HEK293 (cell line): Measurements from ENCODE around the gene SPECC1L.

Experiments
- CTCF ChIA-PET: fragments of 350-600 bp; formaldehyde crosslinking; extraction: SDS; loops from one replicate; lab custom pipeline; 2021; ENCODE audit warnings: antibody characterized with exemption; lab: Yijun Ruan, JAX
- POLR2A ChIA-PET: fragments of 300-600 bp; formaldehyde crosslinking; extraction: SDS; loops from one replicate; lab custom pipeline; 2020; ENCODE audit warnings: antibody characterized with exemption, inconsistent platforms; lab: Yijun Ruan, JAX
- H3K27ac ChIP-seq: fragments of 200-500 bp; sonication (Bioruptor generic); 2 replicates; pipeline ENCODE4 v1.5.1; 2014; ENCODE audit warnings: low read depth, low read length, control low read depth, inconsistent platforms; ENCODE audit errors: extremely low read depth
- H3K36me3 ChIP-seq, 2 experiments: fragments of 200-500 bp in 1 of 2; sonication (Bioruptor generic) in 1 of 2; 1 replicate in 1 of 2; 2 replicates in 1 of 2; pipeline ENCODE4 v1.5.1; 2014 to 2017; ENCODE audit warnings: inconsistent platforms in 2 of 2, low read length in 2 of 2; ENCODE audit not compliant: control insufficient read depth in 2 of 2, insufficient read depth in 1 of 2
- H3K4me1 ChIP-seq: fragments of 200-500 bp; sonication (Bioruptor generic); 2 replicates; pipeline ENCODE4 v1.5.1; 2014; ENCODE audit warnings: mild to moderate bottlenecking, low read length, inconsistent platforms; ENCODE audit not compliant: control insufficient read depth, insufficient read depth
- H3K4me3 ChIP-seq: 2 replicates; pipeline ENCODE4 v1.5.1; 2011; ENCODE audit warnings: low read depth, mild to moderate bottlenecking, control low read depth, low read length, moderate library complexity
- H3K9me3 ChIP-seq: fragments of 200-500 bp; sonication (Bioruptor generic); 2 replicates; pipeline ENCODE4 v1.5.1; 2014; ENCODE audit warnings: low read depth, low read length, inconsistent platforms; ENCODE audit not compliant: control insufficient read depth, insufficient read depth
- GLI2 ChIP-seq: fragments of 450-650 bp; formaldehyde crosslinking; IDR thresholded peaks from 2 replicates; pipeline ENCODE4; 2017; ENCODE audit warnings: missing biosample characterization, missing genetic modification characterization, low read depth, borderline replicate concordance
- KLF1 ChIP-seq: fragments of 450-650 bp; formaldehyde crosslinking; IDR thresholded peaks from 2 replicates; pipeline ENCODE4 v1.5.1; 2016; ENCODE audit warnings: missing biosample characterization, missing genetic modification characterization
- PBX3 ChIP-seq: sonication (generic); formaldehyde crosslinking; IDR thresholded peaks from 2 replicates; pipeline ENCODE4 v1.8.1; 2022; ENCODE audit warnings: mild to moderate bottlenecking, moderate library complexity, missing genetic modification reagents
- SALL2 ChIP-seq: fragments of 450-650 bp; formaldehyde crosslinking; IDR thresholded peaks from 2 replicates; pipeline ENCODE4 v1.5.0; 2017; ENCODE audit warnings: missing biosample characterization, mild to moderate bottlenecking, missing genetic modification characterization, borderline replicate concordance
- TRIM28 ChIP-seq: IDR thresholded peaks from 2 replicates; pipeline ENCODE4 v1.6.1; 2011; ENCODE audit warnings: low read length, control low read depth, borderline replicate concordance
- TSHZ1 ChIP-seq: fragments of 450-650 bp; formaldehyde crosslinking; IDR thresholded peaks from 2 replicates; pipeline ENCODE4 v1.5.1; 2016; ENCODE audit warnings: missing biosample characterization, missing genetic modification characterization, borderline replicate concordance
- YY2 ChIP-seq: fragments of 450-650 bp; formaldehyde crosslinking; IDR thresholded peaks from 2 replicates; pipeline ENCODE4 v1.5.1; 2016; ENCODE audit warnings: missing biosample characterization, missing genetic modification characterization
- ZBTB26 ChIP-seq: fragments of 450-650 bp; formaldehyde crosslinking; optimal IDR thresholded peaks from 2 replicates; pipeline ENCODE3; 2016; ENCODE audit warnings: missing biosample characterization, mild to moderate bottlenecking, missing genetic modification characterization
- ZBTB7A ChIP-seq: fragments of 450-650 bp; formaldehyde crosslinking; IDR thresholded peaks from 2 replicates; pipeline ENCODE4 v1.5.1; 2016; ENCODE audit warnings: low read depth, missing biosample characterization, missing genetic modification characterization
- ZNF121 ChIP-seq: fragments of 450-650 bp; formaldehyde crosslinking; IDR thresholded peaks from 2 replicates; pipeline ENCODE4 v1.5.1; 2016; ENCODE audit warnings: missing biosample characterization, missing genetic modification characterization
- ZNF140 ChIP-seq: fragments of 450-650 bp; formaldehyde crosslinking; IDR thresholded peaks from 2 replicates; pipeline ENCODE4 v1.5.1; 2016; ENCODE audit warnings: missing biosample characterization, missing genetic modification characterization
- ZNF169 ChIP-seq: fragments of 450-650 bp; formaldehyde crosslinking; IDR thresholded peaks from 2 replicates; pipeline ENCODE4 v1.5.1; 2016; ENCODE audit warnings: missing biosample characterization, missing genetic modification characterization
- ZNF174 ChIP-seq: fragments of 450-650 bp; formaldehyde crosslinking; IDR thresholded peaks from 2 replicates; pipeline ENCODE4 v1.5.0; 2017; ENCODE audit warnings: missing biosample characterization, mild to moderate bottlenecking, missing genetic modification characterization
- ZNF280D ChIP-seq: fragments of 450-650 bp; formaldehyde crosslinking; IDR thresholded peaks from 2 replicates; pipeline ENCODE4 v1.5.1; 2016; ENCODE audit warnings: missing biosample characterization, missing genetic modification characterization
- ZNF341 ChIP-seq: fragments of 450-650 bp; formaldehyde crosslinking; IDR thresholded peaks from 2 replicates; pipeline ENCODE4; 2016; ENCODE audit warnings: low read depth, missing biosample characterization, missing genetic modification characterization
- ZNF510 ChIP-seq: fragments of 450-650 bp; formaldehyde crosslinking; IDR thresholded peaks from 2 replicates; pipeline ENCODE4 v1.5.1; 2018; ENCODE audit warnings: mild to moderate bottlenecking, missing genetic modification characterization, missing biosample characterization; ENCODE audit not compliant: insufficient replicate concordance
- ZNF549 ChIP-seq: fragments of 450-650 bp; IDR thresholded peaks from 2 replicates; pipeline ENCODE4 v1.5.1; 2018; ENCODE audit warnings: missing biosample characterization, missing genetic modification characterization, mild to moderate bottlenecking, inconsistent platforms, moderate library complexity
- ZNF626 ChIP-seq: fragments of 450-650 bp; sonication (Bioruptor Pico); formaldehyde crosslinking; IDR thresholded peaks from 2 replicates; pipeline ENCODE4 v1.5.1; 2018; ENCODE audit warnings: missing biosample characterization, missing genetic modification characterization, inconsistent platforms
- ZSCAN23 ChIP-seq: fragments of 450-650 bp; formaldehyde crosslinking; IDR thresholded peaks from 2 replicates; pipeline ENCODE4 v1.5.1; 2016; ENCODE audit warnings: missing biosample characterization, missing genetic modification characterization
- ZSCAN30 ChIP-seq: fragments of 450-650 bp; IDR thresholded peaks from 2 replicates; pipeline ENCODE4 v1.5.1; 2018; ENCODE audit warnings: missing biosample characterization, mild to moderate bottlenecking, missing genetic modification characterization, moderate library complexity

Gene SPECC1L

GRCh38 chr22:24440270-24440717 lies 169.7 kb downstream of the SPECC1L start:
- Histone ChIP-seq H3K9me3 (no peaks in the 10 kb centered on the region), H3K36me3 (no peaks in the 10 kb centered on the region)
- POLR2A ChIA-PET, result no interaction called here
- TF ChIP-seq TSHZ1 (no peak), ZNF140 (no peak), ZNF169 (tag by site-specific recombination) (no peak), ZSCAN23 (tag by site-specific recombination) (no peak), ZNF174 (tag by site-specific recombination) (no peak), ZSCAN30 (tag by site-specific recombination) (no peak), SALL2 (tag by site-specific recombination) (no peak), ZBTB26 (tag by site-specific recombination) (no peak), ZNF121 (tag by site-specific recombination) (no peak)
- TF ChIP-seq, all 188 proteins: peak for 0
- H3K27ac ChIP-seq, result no peak overlapping the region
- no peak overlapping the region for H3K4me3 ChIP-seq
- CTCF ChIA-PET, result no interaction called here
- H3K4me1 ChIP-seq, result no peaks in the 10 kb centered on the region; the same call in 1 of the 2 replicates

GRCh38 chr22:24440718-24441405 lies 170.2 kb downstream of the SPECC1L start:
- Histone ChIP-seq H3K9me3 (no peaks in the 10 kb centered on the region), H3K4me1 (no peaks in the 10 kb centered on the region; the same call in 1 of the 2 replicates), H3K4me3 (no peak overlapping the region), H3K27ac (no peak overlapping the region), H3K36me3 (no peaks in the 10 kb centered on the region)
- POLR2A ChIA-PET, result no interaction called here
- TF ChIP-seq KLF1 (tag by site-specific recombination) (no peak), TRIM28 (no peak)
- CTCF ChIA-PET, result no interaction called here

GRCh38 chr22:24441406-24442351 lies 171.0 kb downstream of the SPECC1L start:
- H3K36me3 ChIP-seq, result no peaks in the 10 kb centered on the region
- H3K4me1 ChIP-seq, result no peaks in the 10 kb centered on the region; the same call in 1 of the 2 replicates
- no peak overlapping the region for H3K4me3 ChIP-seq
- H3K27ac ChIP-seq, result no peak overlapping the region
- ChIA-PET CTCF (interaction anchor here (0.6 to 1.3 kb wide), 3 partner anchors 9 to 61 kb away, joined by 3 to 5 read pairs (median 3); no protein-coding TSS in a partner anchor), POLR2A (no interaction called here)
- no peaks in the 10 kb centered on the region for H3K9me3 ChIP-seq
- TF ChIP-seq GLI2, result no peak
- TF ChIP-seq ZNF280D (tag by site-specific recombination), result no peak
- TF ChIP-seq ZNF626 (tag by site-specific recombination), result no peak
- peak; percentile 32; the same call in 1 of the 2 replicates for TF ChIP-seq ZNF341 (tag by site-specific recombination)
- no peak for TF ChIP-seq YY2
- TF ChIP-seq ZBTB7A (tag by site-specific recombination), result no peak
- no peak for TF ChIP-seq ZNF510 (tag by site-specific recombination)
- no peak for TF ChIP-seq PBX3 (CRISPR knock-in tag)
- TF ChIP-seq ZNF549 (tag by site-specific recombination), result no peak
